Neural progenitor cell (in vitro differentiated cells): ENCODE measurements around the gene MARCHF5. TPM values are rescaled to one million over a fixed set of nuclear protein-coding genes. Genes with fewer than 3 reads are reported as not detected.

ENCODE experiments used
- DNase-seq: peaks from one replicate; pipeline ENCODE4 v3.0.0-alpha.2; 2016; ENCODE audit warnings: low spot score
- H2AFZ ChIP-seq: fragments of 200-600 bp; sonication (generic); replicated peaks from 2 replicates; pipeline ENCODE4 v1.6.1; 2016; ENCODE audit warnings: antibody characterized with exemption
- H3F3A ChIP-seq: fragments of 200-600 bp; sonication (generic); 2 replicates; pipeline ENCODE4 v1.6.1; 2016; ENCODE audit warnings: antibody characterized with exemption, low read depth
- H3K27ac ChIP-seq: fragments of 200-600 bp; sonication (generic); 2 replicates; pipeline ENCODE4 v1.5.1; 2016; ENCODE audit warnings: mild to moderate bottlenecking
- H3K27me3 ChIP-seq: fragments of 200-600 bp; sonication (generic); 2 replicates; pipeline ENCODE4 v1.6.1; 2016; ENCODE audit warnings: mild to moderate bottlenecking, moderate library complexity
- H3K36me3 ChIP-seq: fragments of 200-600 bp; sonication (generic); 2 replicates; pipeline ENCODE4 v1.5.1; 2016
- H3K4me1 ChIP-seq: fragments of 200-600 bp; sonication (generic); 2 replicates; pipeline ENCODE4 v1.6.1; 2016; ENCODE audit warnings: mixed run types
- H3K4me2 ChIP-seq: fragments of 200-600 bp; sonication (generic); 2 replicates; pipeline ENCODE4 v1.6.1; 2016
- H3K4me3 ChIP-seq: fragments of 200-600 bp; sonication (generic); 2 replicates; pipeline ENCODE4 v1.5.1; 2016
- H3K79me2 ChIP-seq: fragments of 200-600 bp; sonication (generic); 2 replicates; pipeline ENCODE4 v1.6.1; 2016; ENCODE audit warnings: low read depth
- H3K9ac ChIP-seq: fragments of 200-600 bp; sonication (generic); 2 replicates; pipeline ENCODE4 v1.6.1; 2016
- H3K9me3 ChIP-seq: fragments of 200-600 bp; sonication (generic); 2 replicates; pipeline ENCODE4 v1.5.1; 2016; ENCODE audit warnings: low read depth
- H4K20me1 ChIP-seq: fragments of 200-600 bp; sonication (generic); 2 replicates; pipeline ENCODE4 v1.6.1; 2016; ENCODE audit warnings: low read depth
- H3K27ac Mint-ChIP-seq: 3 replicates; pipeline ENCODE4 v1.8.0; 2021; ENCODE audit warnings: mixed read lengths
- H3K27me3 Mint-ChIP-seq: 2 replicates; pipeline ENCODE4 v1.8.0; 2022; ENCODE audit warnings: low read depth, mild to moderate bottlenecking, inconsistent platforms, moderate library complexity, mixed read lengths; ENCODE audit not compliant: insufficient read depth
- H3K36me3 Mint-ChIP-seq: 3 replicates; pipeline ENCODE4 v1.8.0; 2021; ENCODE audit warnings: mixed read lengths
- H3K4me1 Mint-ChIP-seq: 3 replicates; pipeline ENCODE4 v1.8.0; 2021; ENCODE audit warnings: mixed read lengths
- H3K4me3 Mint-ChIP-seq: 3 replicates; pipeline ENCODE4 v1.8.0; 2021; ENCODE audit warnings: mild to moderate bottlenecking, moderate library complexity, mixed read lengths
- H3K9me3 Mint-ChIP-seq: 3 replicates; pipeline ENCODE4 v1.8.0; 2020; ENCODE audit warnings: mixed read lengths
- CTCF ChIP-seq: fragments of 200-600 bp; sonication (generic); IDR thresholded peaks from 2 replicates; pipeline ENCODE4 v1.5.1; 2017; ENCODE audit warnings: antibody characterized with exemption, mild to moderate bottlenecking
- EZH2 ChIP-seq: fragments of 200-600 bp; sonication (generic); IDR thresholded peaks from 2 replicates; pipeline ENCODE4 v1.6.1; 2017; ENCODE audit warnings: antibody characterized with exemption, mild to moderate bottlenecking, moderate library complexity
- EZH2phosphoT487 ChIP-seq: fragments of 200-600 bp; sonication (generic); IDR thresholded peaks from 2 replicates; pipeline ENCODE4 v1.6.1; 2017; ENCODE audit warnings: antibody characterized with exemption
- total RNA-seq: library from RNA; depleted of rRNA; stranded (reverse); fragments of >200 nt; gene quantifications from 2 replicates; pipeline ENCODE4 v1.2.3, GENCODE V29; 2015; ENCODE audit warnings: low replicate concordance

MARCHF5 gene
- total RNA-seq, 1 donor from 2014 or later, result 22.7 TPM

- no peak overlapping the region for H3K9ac ChIP-seq
- peak overlapping the region; percentile 75 for H3K4me3 Mint-ChIP-seq
- no peaks in the 10 kb centered on the region for H3K79me2 ChIP-seq
- peak overlapping the region; percentile 70 for H3K4me2 ChIP-seq
- TF ChIP-seq CTCF (no peak), EZH2 (no peak), EZH2phosphoT487 (no peak)
- H3F3A ChIP-seq, result peaks cover 24% of the 10 kb centered on the region
- peaks cover 16% of the 10 kb centered on the region for H3K4me1 ChIP-seq
- no peak overlapping the region for H2AFZ ChIP-seq
- H3K27me3 Mint-ChIP-seq, result peaks cover 18% of the 10 kb centered on the region
- H3K36me3 ChIP-seq, result no peaks in the 10 kb centered on the region
- H4K20me1 ChIP-seq, result peaks cover 13% of the 10 kb centered on the region
- H3K4me3 ChIP-seq, result peak overlapping the region; percentile 35
- peaks cover 26% of the 10 kb centered on the region for H3K4me1 Mint-ChIP-seq
- peak; percentile 76 for DNase-seq
- H3K27ac ChIP-seq, result no peak overlapping the region
- H3K9me3 Mint-ChIP-seq, result no peaks in the 10 kb centered on the region
- H3K9me3 ChIP-seq, result no peaks in the 10 kb centered on the region
- H3K27ac Mint-ChIP-seq, result no peak overlapping the region
- H3K27me3 ChIP-seq, result peaks cover 33% of the 10 kb centered on the region
- no peaks in the 10 kb centered on the region for H3K36me3 Mint-ChIP-seq
Measured at GRCh38 chr10:92242910-92243671, 47.9 kb upstream of the MARCHF5 start.

- H3K36me3 Mint-ChIP-seq, result no peaks in the 10 kb centered on the region
- Histone ChIP-seq H3K79me2 (no peaks in the 10 kb centered on the region), H4K20me1 (peaks cover 4% of the 10 kb centered on the region), H3K9ac (no peak overlapping the region), H3K27me3 (peaks cover 16% of the 10 kb centered on the region), H2AFZ (no peak overlapping the region), H3K27ac (no peak overlapping the region), H3K4me1 (peaks cover 16% of the 10 kb centered on the region), H3K4me2 (no peak overlapping the region), H3K36me3 (no peaks in the 10 kb centered on the region), H3K9me3 (no peaks in the 10 kb centered on the region), H3F3A (peaks cover 24% of the 10 kb centered on the region), H3K4me3 (no peak overlapping the region)
- no peaks in the 10 kb centered on the region for H3K9me3 Mint-ChIP-seq
- no peak for DNase-seq
- TF ChIP-seq CTCF, result no peak
- no peak for TF ChIP-seq EZH2phosphoT487
- TF ChIP-seq EZH2, result no peak
- H3K27ac Mint-ChIP-seq, result no peak overlapping the region
- no peak overlapping the region for H3K4me3 Mint-ChIP-seq
- peaks cover 20% of the 10 kb centered on the region for H3K4me1 Mint-ChIP-seq
- peaks cover 8% of the 10 kb centered on the region for H3K27me3 Mint-ChIP-seq
Measured at GRCh38 chr10:92244796-92245195, 46.2 kb upstream of the MARCHF5 start.

GRCh38 chr10:92248566-92248965 lies 42.4 kb upstream of the MARCHF5 start:
- no peaks in the 10 kb centered on the region for H3K9me3 ChIP-seq
- H3K36me3 ChIP-seq, result no peaks in the 10 kb centered on the region
- H3K27ac ChIP-seq, result no peak overlapping the region
- H3K4me1 ChIP-seq, result peaks cover 2% of the 10 kb centered on the region
- Mint-ChIP-seq H3K36me3 (no peaks in the 10 kb centered on the region), H3K4me1 (no peaks in the 10 kb centered on the region), H3K27ac (no peak overlapping the region), H3K9me3 (no peaks in the 10 kb centered on the region), H3K27me3 (peaks cover 2% of the 10 kb centered on the region), H3K4me3 (no peak overlapping the region)
- H3K9ac ChIP-seq, result no peak overlapping the region
- no peak for DNase-seq
- no peaks in the 10 kb centered on the region for H4K20me1 ChIP-seq
- no peaks in the 10 kb centered on the region for H3F3A ChIP-seq
- no peak overlapping the region for H3K4me3 ChIP-seq
- no peak for TF ChIP-seq EZH2phosphoT487
- no peak for TF ChIP-seq CTCF
- no peak for TF ChIP-seq EZH2
- no peaks in the 10 kb centered on the region for H3K27me3 ChIP-seq
- no peaks in the 10 kb centered on the region for H3K79me2 ChIP-seq
- no peak overlapping the region for H2AFZ ChIP-seq
- H3K4me2 ChIP-seq, result no peak overlapping the region
